Muscle of leg (tissue), 11 donors: Measurements from ENCODE around the gene PPP1CC. TPM values are rescaled to one million over a fixed set of nuclear protein-coding genes. Genes with fewer than 3 reads are reported as not detected.
A peak's percentile ranks its signal among the peaks of the same experiment; 100 is the strongest.

Experiments used
- DNase-seq: peaks from one replicate; pipeline ENCODE4 v3.0.0; 2013
- H3K27ac ChIP-seq: one replicate; pipeline ENCODE4 v1.5.1; 2013; ENCODE audit warnings: mild to moderate bottlenecking, low read length, control low read depth
- H3K27me3 ChIP-seq: one replicate; pipeline ENCODE4 v1.6.1; 2013; ENCODE audit warnings: low read length; ENCODE audit not compliant: control insufficient read depth, insufficient read depth
- H3K36me3 ChIP-seq: one replicate; pipeline ENCODE4 v1.6.1; 2013; ENCODE audit warnings: low read length; ENCODE audit not compliant: control insufficient read depth, insufficient read depth
- H3K4me1 ChIP-seq: one replicate; pipeline ENCODE4 v1.6.1; 2013; ENCODE audit warnings: low read length; ENCODE audit not compliant: control insufficient read depth, insufficient read depth
- H3K4me3 ChIP-seq: one replicate; pipeline ENCODE4 v1.5.1; 2013; ENCODE audit warnings: low read length, control low read depth
- H3K9me3 ChIP-seq: replicated peaks from 2 replicates; pipeline ENCODE4 v1.6.1; 2013; ENCODE audit warnings: low read depth, low read length; ENCODE audit not compliant: control insufficient read depth
- WGBS: methylation state at CpG from one replicate; pipeline ENCODE4 v1.1.5; 2013; ENCODE audit warnings: missing lambda C conversion rate; ENCODE audit not compliant: insufficient coverage; 5-methylcytosine and 5-hydroxymethylcytosine counted together
- polyA plus RNA-seq, 8 donors: library from polyadenylated mRNA; unstranded; fragments of 120-200 nt; gene quantifications; one replicate each; pipeline versions ENCODE4 v1.2.1 to v1.2.3, GENCODE V29; 2013; ENCODE audit warnings: inconsistent platforms in 1 of 8, low replicate concordance in 1 of 8; ENCODE audit not compliant: insufficient read length in 8 of 8, insufficient read depth in 1 of 8
- total RNA-seq: library from RNA; stranded (reverse); fragments of 120-200 nt; gene quantifications from one replicate; pipeline ENCODE4 v1.2.4, GENCODE V29; 2013

Gene PPP1CC
- total and polyA plus RNA-seq, 9 donors, result 90.5 to 147 (median 119) TPM

GRCh38 chr12:110679201-110679600 is 63.5 kb downstream of the PPP1CC start:
- Histone ChIP-seq H3K9me3 (no peaks in the 10 kb centered on the region), H3K36me3 (no peaks in the 10 kb centered on the region), H3K27ac (no peak overlapping the region), H3K27me3 (no peaks in the 10 kb centered on the region), H3K4me1 (peaks cover 7% of the 10 kb centered on the region), H3K4me3 (no peak overlapping the region)
- WGBS, result 80% methylated on average over 1 of the region's 12 CpGs
- no peak for DNase-seq

DNA sequence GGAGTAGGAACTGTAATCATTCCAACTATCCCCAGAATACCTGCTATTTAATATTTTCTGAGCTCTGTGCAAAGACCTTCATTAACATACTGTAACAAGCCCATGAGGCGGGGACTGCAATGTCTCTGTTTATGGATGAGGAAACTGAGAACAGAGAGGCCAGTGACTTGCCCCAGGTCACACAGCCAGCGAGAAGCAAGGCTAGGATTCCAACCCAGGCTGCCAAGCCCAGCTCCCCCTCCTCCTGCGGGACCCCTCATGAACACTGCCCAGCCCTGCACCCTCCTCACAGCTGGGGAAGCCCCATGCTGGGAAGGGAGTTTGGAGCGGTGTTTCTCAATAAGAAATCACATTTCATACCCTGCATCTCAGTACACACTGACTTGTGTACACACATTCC is 64.7 kb downstream of the PPP1CC start:
- no CpG with 5 or more reads among the region's 4 CpGs for WGBS
- Histone ChIP-seq H3K27me3 (no peaks in the 10 kb centered on the region), H3K4me3 (no peak overlapping the region), H3K36me3 (no peaks in the 10 kb centered on the region), H3K27ac (peak overlapping the region; percentile 29), H3K9me3 (no peaks in the 10 kb centered on the region), H3K4me1 (peaks cover 7% of the 10 kb centered on the region)
- no peak for DNase-seq

- DNase-seq, result peak; percentile 66
- no peak overlapping the region for H3K4me3 ChIP-seq
- H3K9me3 ChIP-seq, result no peaks in the 10 kb centered on the region
- H3K36me3 ChIP-seq, result no peaks in the 10 kb centered on the region
- H3K27ac ChIP-seq, result peak overlapping the region; percentile 29
- peaks cover 7% of the 10 kb centered on the region for H3K4me1 ChIP-seq
- no peaks in the 10 kb centered on the region for H3K27me3 ChIP-seq
- 77% methylated on average over 3 of the region's 5 CpGs for WGBS
Measured at GRCh38 chr12:110677206-110677911, 65.3 kb downstream of the PPP1CC start.

DNA sequence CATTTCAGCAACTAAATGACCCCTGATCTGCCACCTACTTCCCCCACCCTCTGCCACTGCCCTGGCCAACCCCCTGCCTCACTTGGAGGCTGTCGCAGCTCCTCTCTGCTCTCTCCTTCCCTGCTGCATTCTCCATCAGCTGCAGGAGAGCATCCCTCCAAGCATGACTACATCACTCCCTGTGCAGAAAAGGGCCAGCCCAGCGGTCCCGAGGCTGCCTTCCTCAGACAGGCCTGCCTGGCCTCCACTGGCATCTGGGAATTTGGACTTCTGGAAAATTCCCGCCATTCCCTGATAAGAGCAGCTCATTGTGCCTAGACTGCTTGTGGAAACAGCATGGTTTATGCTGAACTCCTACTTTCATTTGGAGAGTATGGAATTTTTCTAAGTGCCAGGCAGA is 66.5 kb downstream of the PPP1CC start:
- Histone ChIP-seq H3K4me3 (no peak overlapping the region), H3K36me3 (no peaks in the 10 kb centered on the region), H3K27ac (no peak overlapping the region), H3K9me3 (no peaks in the 10 kb centered on the region), H3K4me1 (peaks cover 7% of the 10 kb centered on the region), H3K27me3 (no peaks in the 10 kb centered on the region)
- DNase-seq, result no peak
- WGBS, result 70% methylated on average over 4 of the region's 4 CpGs

GRCh38 chr12:110670161-110670701 is 72.5 kb downstream of the PPP1CC start:
- Histone ChIP-seq H3K4me1 (no peaks in the 10 kb centered on the region), H3K27me3 (no peaks in the 10 kb centered on the region), H3K9me3 (peaks cover 12% of the 10 kb centered on the region), H3K27ac (no peak overlapping the region), H3K4me3 (no peak overlapping the region), H3K36me3 (no peaks in the 10 kb centered on the region)
- no peak for DNase-seq
- no CpG with 5 or more reads among the region's 4 CpGs for WGBS

Other genes with a start within 250 kb of the PPP1CC start
- gene VPS29, start 240.8 kb downstream of the PPP1CC start, total RNA-seq, result 71.6 TPM
- 100 to 1,000 TPM; 110 to 155 (median 119) TPM for gene VPS29, start 240.8 kb downstream of the PPP1CC start, polyA plus RNA-seq
- 3.5 TPM for gene RAD9B, start 240.6 kb downstream of the PPP1CC start, total RNA-seq
- gene RAD9B, start 240.6 kb downstream of the PPP1CC start, polyA plus RNA-seq, result 1 to 10 TPM; 1.8 to 3.4 (median 2.1) TPM
- 3.8 TPM for gene PPTC7, start 159.6 kb downstream of the PPP1CC start, total RNA-seq
- gene PPTC7, start 159.6 kb downstream of the PPP1CC start, polyA plus RNA-seq, result 10 to 100 TPM in 6 of 8 donors, 1 to 10 TPM in 2; 8.9 to 12.1 (median 11.1) TPM
- 24.9 TPM for gene TCTN1, start 128.8 kb downstream of the PPP1CC start, total RNA-seq
- 10 to 100 TPM; 19.0 to 24.4 (median 20.3) TPM for gene TCTN1, start 128.8 kb downstream of the PPP1CC start, polyA plus RNA-seq
- gene HVCN1, start 53.8 kb downstream of the PPP1CC start, total RNA-seq, result 5.6 TPM
- 1 to 10 TPM; 4.6 to 7.5 (median 5.8) TPM for gene HVCN1, start 53.8 kb downstream of the PPP1CC start, polyA plus RNA-seq
- not detected for gene CCDC63, start 104.1 kb upstream of the PPP1CC start, total RNA-seq
- under 1 TPM in 3 of 8 donors, not detected in 5; 0.09 to 0.12 (median 0.11) TPM for gene CCDC63, start 104.1 kb upstream of the PPP1CC start, polyA plus RNA-seq
- 113 TPM for gene MYL2, start 177.7 kb upstream of the PPP1CC start, total RNA-seq
- gene MYL2, start 177.7 kb upstream of the PPP1CC start, polyA plus RNA-seq, result 1,000 to 10,000 TPM in 1 of 8 donors, 100 to 1,000 TPM in 7; 526 to 1,289 (median 831) TPM